Measurements from ENCODE around the gene FAM221A. TPM values are rescaled to one million over a fixed set of nuclear protein-coding genes. Genes with fewer than 3 reads are reported as not detected.
"Not testable (repeated sequence)": the region's sequence is repeated elsewhere in the genome, so short reads cannot be mapped to it uniquely, and the experiment has no call there.

FAM221A gene
- total RNA-seq, 2 experiments from 2014 or later = 1.8 to 2.8 TPM

DNA sequence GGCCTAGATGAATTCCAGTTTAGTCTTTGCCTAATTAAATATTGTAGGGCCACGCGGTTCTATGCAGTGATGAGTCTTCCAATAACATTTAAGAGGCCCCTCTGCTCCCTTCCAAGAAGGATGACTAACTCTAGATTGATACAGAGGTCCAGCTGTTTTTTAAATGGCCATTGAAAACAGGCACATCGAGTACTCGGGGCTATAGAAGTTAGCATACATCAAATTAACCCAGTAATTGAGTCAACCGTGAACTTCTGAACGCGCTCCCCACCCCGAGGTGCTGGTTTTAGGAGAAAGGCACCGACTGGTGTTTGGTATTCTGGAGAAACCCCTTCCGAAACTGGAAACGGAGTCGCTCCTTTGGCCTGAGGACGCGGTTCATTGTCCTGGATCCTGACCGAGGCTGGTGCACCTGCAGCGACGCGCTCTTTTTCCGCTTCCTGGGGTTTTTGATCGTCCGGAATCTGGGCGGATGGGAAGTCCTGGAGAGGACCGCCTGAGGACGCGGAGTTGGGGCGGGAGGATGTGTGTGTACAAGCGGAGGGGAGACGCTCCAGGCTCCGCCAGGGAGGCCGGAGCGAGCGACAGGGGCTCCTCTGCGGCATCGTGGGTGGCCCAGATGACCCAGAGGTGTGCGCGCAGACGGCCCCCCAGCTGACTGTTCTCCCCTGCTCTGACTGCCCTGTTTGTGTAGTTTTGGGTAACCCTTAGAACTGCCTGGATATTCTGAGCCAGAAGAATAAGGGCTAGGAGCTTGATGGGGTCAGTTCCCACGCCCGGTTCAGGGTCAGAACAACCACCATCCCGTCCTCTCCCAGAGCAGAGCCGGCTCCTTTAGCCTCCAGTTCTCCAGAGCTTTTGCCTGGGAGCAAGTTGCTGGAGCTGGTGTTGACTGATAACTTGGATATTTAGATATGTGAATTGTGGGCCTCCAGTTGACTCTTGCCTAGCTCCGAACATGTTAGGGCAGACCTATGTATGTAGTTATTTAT lies 711 bp downstream of the FAM221A start:
- DNase-seq (peak; percentile 9 to 71 (median 29)), ATAC-seq (ENCODE audit: poor library complexity) (peak; percentile 30)
- no peak for TF ChIP-seq CTCF (IDR thresholded peaks at IDR 0.05)
- no peaks in the 10 kb centered on the region for H3K36me3 Mint-ChIP-seq (ENCODE audit: low read depth)
- ChIA-PET CTCF (interaction anchor here (0.5 to 2.0 kb wide), 8 partner anchors 16 to 218 kb away, joined by 3 to 7 read pairs (median 4); partner anchors contain the start of gene STK31), POLR2A (interaction anchor here (1.8 kb wide), 1 partner anchor 83 kb away, joined by 5 read pairs; no protein-coding TSS in a partner anchor)
- H3K4me1 Mint-ChIP-seq (ENCODE audit: low read depth) = peaks cover 14% of the 10 kb centered on the region
- no peaks in the 10 kb centered on the region for H3K9me3 ChIP-seq (ENCODE audit: control insufficient read depth in 1 of 2, insufficient read depth in 1 of 2, low read length in 2 of 2)
- H3K4me3 Mint-ChIP-seq = peak overlapping the region; percentile 95
- intact Hi-C loops (cut with DNase I, micrococcal nuclease) = loop anchor here in 1 of 2 experiments (2.0 to 10.0 kb wide), 5 partner anchors 82 to 1444 kb away; partner anchors contain the start of genes CYCS, MALSU1 and PALS2
- peak overlapping the region; percentile 1 to 56 for H3K27ac ChIP-seq (ENCODE audit: low read depth in 1 of 2, low read length in 2 of 2)
- peak overlapping the region; percentile 85 for H3K27ac Mint-ChIP-seq
- H3K4me1 ChIP-seq (ENCODE audit: insufficient read depth, low read length) = peaks cover 12% of the 10 kb centered on the region
- no peaks in the 10 kb centered on the region for H3K27me3 ChIP-seq (ENCODE audit: control insufficient read depth in 1 of 2, insufficient read depth in 2 of 2, low read length in 2 of 2)
- H3K4me3 ChIP-seq (ENCODE audit: low read length) = peak overlapping the region; percentile 81
- H3K36me3 ChIP-seq (ENCODE audit: insufficient read depth, low read length) = no peaks in the 10 kb centered on the region
- H3K9me3 Mint-ChIP-seq = no peaks in the 10 kb centered on the region
- H3K27me3 Mint-ChIP-seq = peaks cover 7% of the 10 kb centered on the region

GRCh38 chr7:23684041-23684440 lies 4.0 kb downstream of the FAM221A start:
- not testable (repeated sequence) for H3K27ac Mint-ChIP-seq

DNA sequence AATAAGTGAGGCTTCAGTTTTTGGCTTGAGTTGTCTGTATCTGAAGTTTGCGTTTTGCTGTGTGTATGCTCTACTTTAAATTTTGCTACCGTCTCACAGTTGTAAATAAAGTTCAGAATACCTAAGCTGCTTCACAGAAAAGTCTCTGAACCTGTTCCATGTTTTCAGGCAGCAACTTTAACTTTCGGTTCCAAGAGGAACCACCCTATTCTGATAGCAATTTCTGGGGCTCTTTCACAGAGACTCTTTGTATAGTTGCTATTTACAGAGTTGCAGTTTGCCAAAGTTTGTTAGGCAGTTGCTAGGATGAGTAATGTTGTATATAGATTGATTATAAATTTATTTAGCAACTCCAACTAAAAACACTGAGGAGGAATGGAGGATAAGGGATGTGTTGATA lies 5.7 kb downstream of the FAM221A start:
- Mint-ChIP-seq H3K9me3 (no peaks in the 10 kb centered on the region), H3K4me3 (no peak overlapping the region), H3K4me1 (ENCODE audit: low read depth) (peaks cover 9% of the 10 kb centered on the region), H3K27me3 (no peaks in the 10 kb centered on the region), H3K27ac (no peak overlapping the region), H3K36me3 (ENCODE audit: low read depth) (peaks cover 20% of the 10 kb centered on the region)
- H3K4me1 ChIP-seq (ENCODE audit: insufficient read depth, low read length) = peaks cover 10% of the 10 kb centered on the region
- H3K36me3 ChIP-seq (ENCODE audit: insufficient read depth, low read length) = peaks cover 6% of the 10 kb centered on the region
- TF ChIP-seq CTCF (IDR thresholded peaks at IDR 0.05) = no peak
- intact Hi-C loops (cut with DNase I, micrococcal nuclease) = loop anchor here in 1 of 2 experiments (10.0 kb wide), 2 partner anchors 391 to 1439 kb away; partner anchors contain the start of genes CYCS and MALSU1
- no peaks in the 10 kb centered on the region for H3K9me3 ChIP-seq (ENCODE audit: control insufficient read depth in 1 of 2, insufficient read depth in 1 of 2, low read length in 2 of 2)
- H3K27ac ChIP-seq (ENCODE audit: low read depth in 1 of 2, low read length in 2 of 2) = no peak overlapping the region
- H3K4me3 ChIP-seq (ENCODE audit: low read length) = no peak overlapping the region
- CTCF ChIA-PET = interaction anchor here (1.4 to 6.6 kb wide), 2 partner anchors 8 to 11 kb away, joined by 4 to 26 read pairs; no protein-coding TSS in a partner anchor
- POLR2A ChIA-PET = no interaction called here
- ATAC-seq (ENCODE audit: poor library complexity) (no peak), DNase-seq (no peak)
- H3K27me3 ChIP-seq (ENCODE audit: control insufficient read depth in 1 of 2, insufficient read depth in 2 of 2, low read length in 2 of 2) = no peaks in the 10 kb centered on the region

More at GRCh38 chr7:23684041-23684440, 4.0 kb downstream of the FAM221A start:
- not testable (repeated sequence) for H3K36me3 ChIP-seq (ENCODE audit: insufficient read depth, low read length); H3K4me3 ChIP-seq (ENCODE audit: low read length); ATAC-seq (ENCODE audit: poor library complexity); H3K36me3 Mint-ChIP-seq (ENCODE audit: low read depth); H3K27me3 Mint-ChIP-seq; H3K4me3 Mint-ChIP-seq; H3K9me3 ChIP-seq (ENCODE audit: control insufficient read depth in 1 of 2, insufficient read depth in 1 of 2, low read length in 2 of 2); H3K27ac ChIP-seq (ENCODE audit: low read depth in 1 of 2, low read length in 2 of 2); H3K9me3 Mint-ChIP-seq; DNase-seq; H3K27me3 ChIP-seq (ENCODE audit: control insufficient read depth in 1 of 2, insufficient read depth in 2 of 2, low read length in 2 of 2)
- ChIA-PET CTCF (interaction anchor here (1.3 to 6.6 kb wide), 3 partner anchors 10 to 137 kb away, joined by 3 to 26 read pairs (median 4); no protein-coding TSS in a partner anchor), POLR2A (interaction anchor here (0.6 kb wide), 1 partner anchor 26 kb away, joined by 3 read pairs; no protein-coding TSS in a partner anchor)
- H3K4me1 Mint-ChIP-seq (ENCODE audit: low read depth) = peaks cover 17% of the 10 kb centered on the region
- intact Hi-C loops (cut with DNase I, micrococcal nuclease) = loop anchor here in 1 of 2 experiments (5.0 to 10.0 kb wide), 3 partner anchors 389 to 1441 kb away; partner anchors contain the start of genes CYCS, MALSU1 and PALS2
- peaks cover 12% of the 10 kb centered on the region for H3K4me1 ChIP-seq (ENCODE audit: insufficient read depth, low read length)

All from CD4-positive, alpha-beta T cell (primary cell).